ENCODE results near the gene POFUT2.

The POFUT2 gene

DNA sequence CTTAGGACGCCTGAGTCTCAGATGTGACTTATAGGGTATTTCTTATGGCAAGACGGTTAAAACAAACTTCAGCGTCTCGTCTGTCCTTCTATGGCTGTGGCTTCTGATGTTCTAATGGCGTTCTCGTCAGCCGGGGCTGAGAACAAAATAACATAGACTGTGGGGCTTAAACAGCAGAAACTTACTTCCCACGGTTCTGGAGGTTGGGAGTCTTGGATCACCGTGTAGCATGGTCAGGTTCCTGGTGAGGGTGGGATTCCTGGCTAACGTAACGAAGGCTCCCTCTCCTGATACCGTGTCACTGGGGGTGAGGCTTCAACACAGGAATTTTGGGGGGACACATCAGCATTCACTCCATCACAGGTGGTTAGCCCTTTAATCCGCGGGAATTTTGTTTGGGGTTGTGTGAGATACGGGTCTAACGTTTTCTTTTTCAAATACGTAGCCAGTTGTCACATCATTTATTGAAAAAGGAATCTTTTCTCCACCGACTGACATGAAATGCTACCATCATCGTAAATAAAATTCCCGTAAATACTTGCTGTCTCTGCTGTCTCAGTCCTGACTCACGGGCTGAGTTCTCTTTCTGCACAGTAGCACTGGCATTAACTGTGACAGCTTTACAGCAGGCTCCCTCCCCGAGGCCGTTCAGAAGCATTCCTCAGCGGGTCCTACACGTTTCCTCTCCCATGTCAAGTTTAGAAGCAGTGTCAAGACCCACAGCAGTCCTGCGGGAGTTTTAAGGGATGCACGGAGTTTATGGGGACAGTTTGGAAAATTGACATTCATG, 8.1 kb upstream of the POFUT2 start:
- DNase-seq = no peak

DNA sequence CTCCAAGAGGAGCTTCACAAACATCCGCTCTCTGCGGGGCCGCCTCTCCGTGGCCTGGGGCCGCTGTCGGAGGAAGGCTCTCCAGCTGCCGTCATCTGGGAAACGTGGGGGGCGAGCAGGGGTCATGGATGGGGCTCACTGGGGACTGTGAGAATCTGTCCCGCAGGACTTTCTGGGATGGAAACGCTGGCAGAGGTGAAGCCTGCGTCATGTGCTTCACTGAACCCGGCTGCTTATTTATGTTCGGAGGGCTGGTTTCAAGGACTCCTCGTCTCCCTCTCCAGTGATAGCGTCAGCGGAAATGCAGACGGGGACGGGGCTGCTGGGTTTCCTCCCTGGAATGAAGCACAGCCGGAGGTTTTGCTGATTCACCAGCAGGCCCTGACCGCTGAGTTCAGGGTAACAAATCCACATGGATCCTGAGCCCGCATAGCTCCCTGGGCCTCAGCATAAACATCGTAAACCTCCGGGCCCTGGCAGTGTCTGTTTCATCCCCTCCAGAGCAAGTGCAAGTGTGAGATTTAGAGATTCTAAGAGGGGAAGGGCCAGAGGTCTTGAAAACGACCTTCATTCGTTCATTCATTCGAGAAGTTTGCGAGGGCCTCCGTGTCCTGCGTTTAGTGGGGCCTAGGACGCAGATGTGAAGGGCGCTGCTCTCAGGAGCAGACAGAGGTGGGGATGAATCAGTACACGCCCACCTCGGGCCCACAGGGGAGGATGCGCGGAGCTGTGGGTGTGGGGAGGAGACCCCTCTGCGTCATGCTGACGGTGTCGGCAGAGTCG, 7.0 kb upstream of the POFUT2 start:
- no peak for DNase-seq

DNA sequence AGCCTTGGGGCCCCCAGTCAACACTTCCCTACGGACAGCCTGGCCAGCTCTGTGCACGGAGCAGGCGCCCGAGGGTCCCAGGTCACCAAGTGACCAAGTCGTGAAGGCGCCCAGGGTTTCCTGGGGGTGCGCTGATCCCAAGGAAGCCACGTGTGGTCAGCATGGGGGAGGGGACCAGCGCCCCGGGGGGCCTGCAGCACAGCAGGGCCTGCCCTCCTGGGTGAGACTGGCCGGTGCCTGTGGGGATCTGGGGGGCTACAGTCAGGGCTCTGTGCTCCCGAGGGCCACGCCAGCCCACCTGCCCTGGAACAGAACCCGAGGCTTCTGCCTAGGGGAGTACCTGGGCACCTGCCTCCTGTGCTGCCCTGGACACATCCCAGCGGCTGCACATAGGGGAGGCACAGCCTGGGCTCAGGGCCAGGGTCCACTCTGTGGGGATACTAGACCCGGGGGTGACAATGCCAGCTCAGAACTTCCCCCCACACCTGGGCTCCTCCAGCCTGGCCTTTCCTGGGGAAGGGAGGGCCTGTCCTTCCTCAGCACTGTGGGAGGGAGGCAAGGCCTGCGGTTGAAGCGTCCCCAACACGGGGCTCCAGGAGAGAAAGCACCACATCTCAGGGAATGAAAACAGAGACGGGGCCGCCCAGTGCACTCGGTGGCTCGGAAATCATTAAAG, 6.2 kb upstream of the POFUT2 start:
- no peak for DNase-seq

DNA sequence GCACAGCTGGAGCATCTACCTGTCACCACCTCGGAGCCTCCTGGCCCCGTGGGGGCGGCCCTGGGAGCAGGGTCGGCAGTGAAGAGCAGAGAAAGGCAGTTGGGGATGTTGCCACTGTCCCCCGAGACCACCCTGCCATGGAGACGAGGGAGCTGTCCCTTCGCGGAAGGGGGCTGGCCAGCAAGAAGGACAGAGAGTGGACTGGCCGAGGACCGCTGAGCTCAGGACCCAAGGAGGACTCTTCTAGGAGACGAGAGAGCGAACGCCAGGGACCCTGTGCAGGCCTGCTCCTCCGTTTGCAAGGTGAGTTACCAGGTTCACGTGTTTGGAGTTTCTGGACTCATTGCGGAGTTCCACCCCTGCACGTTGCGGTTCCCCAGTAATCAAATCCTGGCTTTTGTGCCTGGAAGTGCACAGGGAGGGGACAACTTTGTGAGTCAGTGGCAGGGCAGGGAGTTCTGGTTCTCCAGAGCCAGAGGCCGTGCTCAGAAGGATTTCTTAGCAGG, 5.6 kb upstream of the POFUT2 start:
- DNase-seq = no peak

DNA sequence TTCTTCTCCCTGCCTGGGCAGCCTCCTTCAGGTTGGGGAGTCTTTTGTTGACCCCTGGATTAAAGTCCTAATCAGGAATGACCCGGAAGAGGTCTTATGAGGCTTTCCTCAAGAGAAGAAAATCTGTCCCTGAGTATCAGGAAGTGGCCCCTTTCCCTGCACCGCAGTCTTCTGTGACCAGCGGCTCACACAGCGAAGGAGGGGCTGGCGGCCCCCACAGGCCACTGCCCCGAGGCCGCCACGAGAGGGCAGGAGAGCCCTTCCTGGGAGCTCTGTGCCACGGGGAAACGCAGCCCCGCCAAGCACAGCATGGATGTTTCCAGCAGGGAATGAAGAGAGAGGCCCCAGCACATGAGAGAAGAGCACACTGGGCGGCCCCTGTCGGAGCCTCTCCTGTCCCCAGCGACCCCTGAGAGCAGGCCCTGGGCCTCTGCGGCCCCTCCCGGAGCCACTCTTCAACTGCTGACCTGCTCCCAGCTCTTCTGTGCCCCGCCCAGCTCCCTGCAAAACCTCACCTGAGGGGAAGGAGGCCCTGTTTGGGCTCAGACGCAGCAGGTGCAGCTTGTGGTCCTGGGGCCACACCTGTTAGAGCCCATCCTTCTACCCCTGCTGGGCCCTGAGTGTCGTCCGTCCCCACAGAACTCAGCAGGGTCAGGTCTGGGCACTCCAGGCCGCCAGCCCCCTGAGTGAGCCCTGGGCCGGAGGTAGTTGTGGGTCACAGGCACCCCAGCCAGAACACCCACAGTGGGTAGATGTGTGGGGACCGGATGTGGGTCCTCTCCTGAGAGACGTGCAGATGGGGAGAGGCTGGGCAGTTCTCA, 4.9 kb upstream of the POFUT2 start:
- DNase-seq = peak; percentile 65

DNA sequence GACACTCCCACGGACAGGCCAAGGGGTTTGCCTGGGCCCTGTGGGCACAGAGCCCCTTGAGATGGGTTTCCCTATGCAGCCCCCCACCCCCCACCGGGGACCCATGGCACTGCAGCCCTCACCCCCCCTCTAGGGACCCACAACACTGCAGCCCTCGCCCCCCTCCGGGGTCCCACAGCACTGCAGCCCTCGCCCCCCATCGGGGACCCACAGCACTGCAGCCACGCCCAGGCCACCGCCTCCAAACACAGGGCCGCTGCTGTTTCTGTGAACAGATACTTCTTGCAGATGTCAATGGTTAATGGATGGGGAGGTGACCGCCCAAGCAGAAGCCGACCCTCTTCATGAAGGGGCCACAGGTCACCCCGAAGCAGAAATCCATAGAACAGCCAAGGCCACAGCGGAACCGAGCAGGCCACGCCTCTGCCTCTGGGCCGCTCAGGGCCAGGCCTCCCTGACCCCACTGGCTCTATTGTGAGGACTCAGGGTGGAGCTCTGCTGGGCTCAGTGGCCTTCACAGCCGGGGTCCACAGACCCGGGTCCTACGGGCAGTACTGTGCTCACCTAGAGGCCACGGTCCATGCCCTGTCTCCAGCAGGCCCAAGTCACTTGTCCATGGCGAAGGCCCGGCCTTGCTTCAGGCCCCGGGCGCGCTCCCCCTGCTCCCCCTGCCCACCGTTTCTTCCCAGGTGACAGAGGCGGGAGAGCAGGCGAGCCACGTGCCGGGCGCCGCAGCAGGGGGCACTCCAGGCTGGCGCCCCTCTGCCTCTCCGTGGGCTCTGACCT, 4.1 kb upstream of the POFUT2 start:
- no peak for DNase-seq

DNA sequence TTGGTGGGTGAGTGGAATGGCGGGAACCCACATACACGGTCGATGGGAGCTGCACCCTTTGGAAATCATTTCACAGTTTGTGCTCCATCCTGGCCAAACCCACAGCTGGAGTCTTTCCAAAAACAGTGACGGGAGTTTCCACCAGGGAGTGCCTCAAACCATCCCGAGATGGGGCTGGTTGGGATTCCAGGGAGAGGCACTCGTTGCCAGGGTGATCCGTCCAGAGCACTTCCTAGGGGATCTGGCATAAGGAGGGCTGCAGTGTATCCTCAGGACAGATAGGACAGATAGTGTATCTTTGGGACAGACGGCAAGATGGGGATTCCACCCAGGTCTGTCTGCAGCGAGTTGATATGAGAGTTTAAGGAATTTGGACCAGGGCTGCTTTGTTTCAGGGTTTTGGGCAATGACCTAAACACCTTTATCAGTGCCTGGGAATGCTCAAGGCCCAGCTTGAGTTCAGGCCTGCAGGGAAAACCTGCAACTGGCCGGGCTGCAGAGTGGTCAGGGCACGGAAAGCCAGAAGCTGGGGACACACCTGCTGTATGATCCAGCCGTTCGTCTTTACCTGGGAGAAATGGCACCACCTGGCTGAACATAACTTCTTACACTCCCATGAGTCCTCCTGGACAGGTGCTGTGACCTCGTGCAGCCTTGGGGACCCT, 3.4 kb upstream of the POFUT2 start:
- DNase-seq = no peak

DNA sequence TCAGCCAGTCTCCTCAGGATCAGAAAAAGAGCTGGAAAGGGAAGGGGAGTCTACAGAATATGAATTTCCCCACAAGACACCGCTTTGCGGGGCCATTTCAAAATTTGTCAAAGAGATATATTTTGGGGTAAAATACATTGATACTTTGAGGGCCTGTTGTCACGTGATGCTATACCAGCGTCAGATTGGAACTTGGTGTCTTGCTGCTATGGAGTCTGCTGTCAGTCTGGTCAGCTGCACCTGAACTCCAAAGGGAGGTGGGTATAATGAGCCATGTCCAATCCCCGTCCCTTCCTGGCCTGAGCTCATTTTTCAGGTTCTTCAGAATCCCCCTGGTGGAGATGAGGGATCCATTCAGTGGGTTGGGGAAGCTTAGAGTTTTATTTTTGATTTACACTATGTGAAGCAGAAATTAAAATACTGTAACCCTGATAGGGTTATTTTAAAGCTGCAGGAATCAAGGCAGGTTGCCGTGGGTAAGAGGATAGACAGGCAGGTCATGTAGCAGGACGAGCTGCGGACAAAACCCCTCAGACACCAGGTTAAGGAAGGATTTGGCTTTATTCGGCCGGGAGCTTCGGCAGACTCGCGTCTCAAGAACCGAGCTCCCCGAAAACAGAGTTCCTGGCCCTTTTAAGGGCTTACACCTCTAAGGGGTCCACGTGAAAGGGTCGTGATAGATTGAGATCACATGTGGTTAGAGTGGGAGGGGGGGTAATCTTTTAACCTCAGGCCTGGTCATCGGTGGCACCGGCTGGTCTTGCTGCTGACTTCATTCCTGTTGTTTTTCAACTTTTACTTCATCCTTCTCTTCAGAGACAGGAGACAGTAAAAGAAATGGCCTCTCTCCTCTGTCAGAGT, 2.2 kb upstream of the POFUT2 start:
- DNase-seq = no peak

DNA sequence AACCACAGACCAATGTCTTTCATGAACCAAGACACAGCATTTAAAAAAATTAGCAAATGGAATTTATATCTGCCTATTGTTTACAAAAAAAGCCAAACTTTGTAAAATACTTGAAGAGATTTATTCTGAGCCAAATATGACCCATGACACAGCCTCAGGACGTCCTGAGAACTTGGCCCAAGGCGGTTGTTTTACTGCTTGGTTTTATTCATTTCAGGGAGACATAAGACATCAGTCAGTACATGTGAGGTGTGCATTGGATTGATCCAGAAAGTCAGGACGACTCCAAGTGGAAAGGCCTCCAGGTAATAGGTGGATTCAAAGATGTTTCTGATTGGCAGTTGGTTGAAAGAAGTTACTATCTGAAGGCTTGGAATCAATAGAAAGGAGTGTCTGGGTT, 1.4 kb upstream of the POFUT2 start:
- no peak for DNase-seq

DNA sequence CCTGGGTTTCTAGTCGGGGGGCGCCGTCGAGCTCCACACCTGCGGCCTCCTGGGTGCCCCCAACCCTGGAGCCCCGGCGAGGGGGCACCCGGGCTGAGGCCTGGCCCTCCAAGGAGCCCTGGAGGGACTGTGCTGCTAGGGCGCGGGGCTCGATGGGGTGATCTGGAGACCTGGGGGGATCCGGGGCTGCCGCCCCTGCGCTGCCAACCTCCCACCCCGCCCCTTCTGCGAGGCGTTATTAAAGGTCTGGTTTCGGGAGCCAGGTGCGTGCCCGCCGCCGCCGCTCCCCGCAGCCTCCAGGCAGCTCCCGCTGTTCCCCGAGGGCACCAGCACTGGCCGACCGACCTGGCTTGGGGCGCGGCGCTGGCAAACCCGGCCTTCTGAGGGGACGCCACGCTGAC, 746 bp upstream of the POFUT2 start:
- DNase-seq = no peak

DNA sequence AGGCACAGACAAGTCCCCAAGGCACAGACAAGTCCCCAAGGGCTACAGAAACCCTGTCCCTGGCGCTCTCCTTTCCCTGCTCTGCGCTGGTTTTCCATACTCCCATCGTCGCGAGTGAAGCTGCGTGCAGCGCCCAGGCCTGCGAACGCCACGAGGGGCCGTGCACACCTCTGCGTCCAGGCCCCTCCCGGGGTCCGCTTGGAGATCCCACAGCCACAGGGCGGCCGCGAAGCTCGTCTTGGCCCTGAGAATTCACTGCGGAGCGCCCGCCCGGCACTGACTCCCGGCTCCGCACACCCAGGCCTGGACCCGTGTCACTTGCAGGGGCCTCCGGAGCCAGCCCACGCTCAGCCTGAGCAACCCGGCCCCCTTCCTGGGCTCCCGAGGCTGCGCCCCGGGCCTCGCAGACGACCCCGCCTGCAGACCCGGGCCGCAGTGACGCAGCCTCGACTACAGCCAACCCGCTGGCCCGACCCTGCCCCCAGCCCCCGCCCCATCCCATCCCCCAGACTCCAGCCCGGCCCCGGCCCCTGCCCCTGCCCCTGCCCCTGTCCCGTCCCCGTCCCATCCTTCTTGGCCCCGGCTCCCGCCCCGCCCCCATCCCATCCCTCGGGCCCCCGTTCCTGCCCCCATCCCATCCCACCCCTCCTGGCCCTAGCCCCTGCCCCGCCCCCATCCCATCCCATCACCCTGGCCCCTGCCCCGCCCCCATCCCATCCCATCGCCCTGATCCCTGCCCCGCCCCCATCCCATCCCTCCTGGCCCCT, 841 bp downstream of the POFUT2 start:
- no peak for DNase-seq

DNA sequence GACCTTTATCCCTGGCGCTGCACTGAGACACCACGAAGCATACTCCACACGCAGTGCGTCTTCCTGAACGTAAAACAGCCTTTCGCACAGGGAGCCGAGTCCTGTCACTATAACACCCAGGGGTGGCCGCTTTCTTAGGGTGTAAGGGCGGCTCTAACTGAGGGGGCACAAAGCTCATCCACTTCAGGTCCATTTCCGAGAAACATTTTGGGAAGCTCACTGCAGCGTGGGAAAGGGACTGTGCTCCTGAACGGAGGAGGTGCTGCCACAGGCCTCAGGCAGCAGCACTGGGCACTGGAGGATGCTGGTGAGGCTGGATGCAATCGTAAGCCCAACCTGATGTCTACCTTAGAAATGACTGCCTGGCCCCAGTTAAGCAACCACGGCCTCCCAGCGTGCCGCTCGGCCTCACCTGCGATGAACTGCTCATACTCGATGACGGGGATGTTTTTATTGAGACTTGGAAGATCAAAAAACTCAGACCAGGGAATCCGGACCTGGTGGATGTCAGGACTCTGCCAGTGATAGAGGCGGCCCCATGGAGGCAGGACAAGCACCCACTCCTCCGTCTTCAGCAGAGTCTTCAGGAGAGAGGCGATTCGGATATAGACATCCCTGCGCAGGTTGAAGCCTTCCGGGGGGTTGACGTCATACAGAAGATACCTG, 2.3 kb downstream of the POFUT2 start:
- no peak for DNase-seq

DNA sequence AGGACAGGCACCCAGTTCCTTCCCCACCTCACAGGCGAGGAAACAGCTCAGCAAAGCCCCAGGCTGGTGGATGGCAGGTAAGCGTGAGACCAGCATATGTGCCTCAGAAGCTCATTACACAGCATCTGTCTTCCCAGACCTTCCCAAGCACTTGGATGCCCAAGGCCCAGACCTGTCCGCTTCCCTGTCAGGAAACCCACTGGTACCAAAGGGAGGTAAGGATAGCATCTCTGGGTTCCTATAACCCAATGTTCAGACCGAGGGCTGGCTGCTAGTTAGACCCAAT, 3.3 kb downstream of the POFUT2 start:
- no peak for DNase-seq

DNA sequence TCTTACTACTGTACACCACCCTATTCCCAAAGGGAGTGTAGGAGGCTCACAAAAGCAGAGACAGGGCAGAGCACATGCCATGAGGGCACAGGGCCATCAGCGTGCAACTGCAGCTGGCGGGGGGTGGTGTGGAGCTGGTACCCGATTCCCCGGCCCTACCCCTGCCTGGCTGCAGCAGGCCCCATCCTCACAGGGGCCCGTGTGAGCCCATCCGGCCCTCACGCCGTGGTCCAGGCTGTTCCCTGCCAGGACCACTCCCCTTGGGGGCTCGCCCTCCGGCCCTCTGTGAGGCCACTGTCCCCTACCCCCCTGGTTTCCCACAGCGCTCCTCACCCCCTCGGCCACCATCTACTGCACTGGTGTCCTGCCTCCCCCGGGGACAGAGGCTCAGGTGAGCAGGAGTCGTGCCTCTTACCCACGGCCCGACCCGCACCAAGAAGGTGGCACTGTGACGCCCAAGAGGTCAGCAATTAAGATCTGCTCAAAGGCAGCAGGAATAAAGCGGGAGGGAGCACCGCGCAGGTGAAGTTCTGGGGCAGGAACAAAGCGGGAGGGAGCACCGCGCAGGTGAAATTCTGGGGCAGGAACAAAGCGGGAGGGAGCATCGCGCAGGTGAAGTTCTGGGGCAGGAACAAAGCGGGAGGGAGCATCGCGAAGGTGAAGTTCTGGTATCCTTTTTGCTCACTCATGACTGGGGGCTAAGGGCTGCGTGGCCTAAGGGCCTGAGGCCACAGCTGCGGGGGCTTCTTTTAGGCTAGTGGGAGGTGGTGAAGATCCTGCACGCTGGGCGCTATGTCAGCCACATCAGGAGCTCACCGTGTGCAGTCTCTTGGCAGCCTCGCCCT, 3.9 kb downstream of the POFUT2 start:
- no peak for DNase-seq

DNA sequence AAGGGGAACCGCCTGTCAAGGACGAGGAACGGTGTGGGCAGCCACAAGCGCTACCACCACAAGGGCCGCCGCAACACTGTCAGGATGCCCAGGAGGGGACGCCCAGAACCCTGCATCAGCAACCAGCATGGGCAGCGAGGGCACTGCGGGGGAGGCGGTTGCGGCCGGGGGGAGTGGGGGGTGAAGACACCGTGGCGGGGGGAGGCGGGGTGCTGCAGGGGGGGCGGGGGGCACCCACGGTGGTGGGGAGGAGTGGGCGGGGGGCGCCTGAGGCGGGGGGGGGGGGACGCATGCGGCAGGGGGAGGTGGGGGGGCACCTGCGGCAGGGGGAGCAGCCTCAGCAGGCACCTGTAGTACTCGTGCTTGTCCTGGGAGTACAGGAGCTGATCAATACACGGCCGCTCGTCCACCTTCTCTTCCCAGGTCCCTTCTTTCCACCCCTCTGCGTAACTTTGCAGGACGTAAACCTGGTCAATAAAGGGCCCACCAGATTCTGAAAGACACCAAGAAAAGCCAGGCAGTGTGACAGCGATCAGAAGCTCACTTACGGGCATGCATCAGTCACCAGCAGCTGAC, 4.6 kb downstream of the POFUT2 start:
- DNase-seq = no peak

DNA sequence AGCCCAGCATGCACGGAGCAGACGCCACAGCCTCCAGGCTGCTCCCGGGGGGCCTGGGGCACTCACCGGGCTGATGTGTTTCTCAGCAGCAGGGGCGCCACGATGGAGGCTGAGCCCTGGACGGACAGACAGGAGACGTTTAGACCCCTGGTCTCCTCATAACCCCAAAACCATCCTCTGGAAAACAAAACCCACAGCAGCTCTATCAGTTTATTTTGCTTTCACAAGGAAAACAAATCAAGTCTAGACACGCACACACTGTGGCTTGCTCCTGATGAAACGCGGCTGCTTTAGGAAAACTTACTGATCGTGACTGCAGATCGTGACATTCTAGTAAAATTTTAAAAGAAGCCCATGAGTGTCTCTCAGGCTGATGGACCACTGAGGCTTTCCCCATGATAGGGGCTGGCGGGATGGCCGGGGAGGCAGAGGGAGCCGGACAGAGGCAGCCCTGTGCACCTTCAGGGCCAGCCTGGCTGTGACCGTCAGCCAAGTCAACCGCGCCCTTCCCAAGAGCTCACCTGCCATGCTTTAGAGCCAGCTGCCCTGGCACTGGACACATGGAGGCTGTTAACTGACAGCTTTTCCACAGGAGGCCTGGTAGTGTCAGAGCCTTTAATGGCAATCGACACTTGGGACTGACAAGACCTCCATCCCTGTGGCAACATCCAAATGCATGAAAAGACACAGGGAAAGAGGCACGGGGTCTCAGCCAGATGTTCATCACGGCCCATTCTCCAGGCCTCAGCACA, 5.2 kb downstream of the POFUT2 start:
- no peak for DNase-seq

Data from activated CD4-positive, alpha-beta T cell treated with anti-CD3 and anti-CD28 coated beads for 1 hour (primary cell).